Left lung (tissue), 10 donors: ENCODE data around the gene UBASH3A. TPM values are rescaled to one million over a fixed set of nuclear protein-coding genes. Genes with fewer than 3 reads are reported as not detected.

Experiments used
- ATAC-seq: fragments of 200-7000 bp; cut with Tn5 transposase; one replicate; pipeline ENCODE4 v1.9.1; 2020; ENCODE audit warnings: moderate library complexity
- DNase-seq, 4 donors: peaks; one replicate each; pipeline ENCODE4 v3.0.0-alpha.2; 2013 to 2020
- H3K27ac ChIP-seq, 2 donors: fragments of 200-600 bp; sonication (generic) in 1 of 2; one replicate each; pipeline versions ENCODE4 v1.5.0 to v1.8.0; 2020 to 2021
- H3K27me3 ChIP-seq, 2 donors: fragments of 200-600 bp; sonication (generic) in 1 of 2; one replicate each; pipeline versions ENCODE4 v1.5.0 to v1.8.0; 2020 to 2021
- H3K36me3 ChIP-seq, 2 donors: fragments of 200-600 bp; sonication (generic) in 1 of 2; one replicate each; pipeline versions ENCODE4 v1.5.0 to v1.8.0; 2020 to 2021
- H3K4me1 ChIP-seq, 2 donors: fragments of 200-600 bp; one replicate each; pipeline ENCODE4 v1.8.0; 2021
- H3K4me3 ChIP-seq, 2 donors: fragments of 200-600 bp; sonication (generic) in 1 of 2; one replicate each; pipeline versions ENCODE4 v1.5.0 to v1.8.0; 2020 to 2021; ENCODE audit warnings: mild to moderate bottlenecking in 1 of 2
- H3K9me3 ChIP-seq, 2 donors: fragments of 200-600 bp; sonication (generic) in 1 of 2; one replicate each; pipeline versions ENCODE4 v1.5.0 to v1.8.0; 2020 to 2021
- CTCF ChIP-seq, 2 donors: fragments of 200-600 bp; sonication (generic) in 1 of 2; IDR thresholded peaks; one replicate each; pipeline versions ENCODE4 v1.5.0 to v1.8.0; 2021; ENCODE audit warnings: antibody characterized with exemption in 2 of 2
- intact Hi-C, 2 donors: fragments of 100-400 bp; cut with DNase I; formaldehyde crosslinking; loops; one replicate each; pipeline versions ENCODE4 v1.11.2 to v1.14.2; 2022
- polyA plus RNA-seq, 6 donors: library from polyadenylated mRNA; unstranded; fragments of 120-200 nt; gene quantifications; one replicate each; pipeline ENCODE4 v1.2.1, GENCODE V29; 2013; ENCODE audit not compliant: insufficient read length in 6 of 6
- total RNA-seq, 2 donors: library from RNA; stranded (reverse); fragmentation: NEBNext Ultra II Directional; extraction: Animal tissue kit (Norgen Biotek cat#: 25700); gene quantifications; one replicate each; pipeline ENCODE4 v1.2.1, GENCODE V29; 2021
- donor health status: DM: no; HTN: yes; CAD: no.
- donor health status: DM: no; HTN: no; CAD: no.

Gene UBASH3A
- total and polyA plus RNA-seq, 8 donors, result 0.08 to 1.3 (median 0.24) TPM

- Histone ChIP-seq H3K36me3 (no peaks in the 10 kb centered on the region), H3K27ac (no peak overlapping the region), H3K4me1 (peaks cover 0 to under 1% of the 10 kb centered on the region in 2 donors), H3K4me3 (no peak overlapping the region), H3K9me3 (peaks cover 0 to 11% of the 10 kb centered on the region in 2 donors), H3K27me3 (peaks cover 0 to 3% of the 10 kb centered on the region in 2 donors)
- no peak for DNase-seq
- TF ChIP-seq CTCF (IDR thresholded peaks at IDR 0.05), result no peak
- no peak for ATAC-seq
- intact Hi-C loops, result loop anchor here in 1 of 2 donors (10.0 kb wide), 1 partner anchor 96 kb away; no protein-coding TSS in a partner anchor
Observed at GRCh38 chr21:42430521-42430920, 26.8 kb downstream of the UBASH3A start.

GRCh38 chr21:42431196-42431595 is 27.5 kb downstream of the UBASH3A start:
- no peak overlapping the region for H3K27ac ChIP-seq
- intact Hi-C loops, result loop anchor here in 1 of 2 donors (10.0 kb wide), 1 partner anchor 96 kb away; no protein-coding TSS in a partner anchor
- H3K4me3 ChIP-seq, result no peak overlapping the region
- ATAC-seq (no peak), DNase-seq (no peak)
- H3K27me3 ChIP-seq, result peaks cover 0 to 3% of the 10 kb centered on the region in 2 donors
- H3K36me3 ChIP-seq, result no peaks in the 10 kb centered on the region
- no peak for TF ChIP-seq CTCF (IDR thresholded peaks at IDR 0.05)
- peaks cover 0 to 11% of the 10 kb centered on the region in 2 donors for H3K9me3 ChIP-seq
- H3K4me1 ChIP-seq, result no peaks in the 10 kb centered on the region

GRCh38 chr21:42432695-42433094 is 29.0 kb downstream of the UBASH3A start:
- DNase-seq (no peak), ATAC-seq (no peak)
- peaks cover 0 to 11% of the 10 kb centered on the region in 2 donors for H3K9me3 ChIP-seq
- no peaks in the 10 kb centered on the region for H3K36me3 ChIP-seq
- H3K4me1 ChIP-seq, result no peaks in the 10 kb centered on the region
- intact Hi-C loops, result loop anchor here in 1 of 2 donors (10.0 kb wide), 1 partner anchor 98 kb away; no protein-coding TSS in a partner anchor
- TF ChIP-seq CTCF (IDR thresholded peaks at IDR 0.05), result no peak
- H3K27ac ChIP-seq, result no peak overlapping the region
- H3K4me3 ChIP-seq, result no peak overlapping the region
- H3K27me3 ChIP-seq, result peaks cover 0 to 10% of the 10 kb centered on the region in 2 donors

GRCh38 chr21:42433946-42434551 is 30.3 kb downstream of the UBASH3A start:
- H3K9me3 ChIP-seq, result peaks cover 0 to 11% of the 10 kb centered on the region in 2 donors
- no peaks in the 10 kb centered on the region for H3K4me1 ChIP-seq
- H3K27ac ChIP-seq, result no peak overlapping the region
- H3K4me3 ChIP-seq, result no peak overlapping the region
- intact Hi-C loops, result loop anchor here in 1 of 2 donors (10.0 kb wide), 1 partner anchor 99 kb away; no protein-coding TSS in a partner anchor
- no peaks in the 10 kb centered on the region for H3K36me3 ChIP-seq
- H3K27me3 ChIP-seq, result peaks cover 0 to 16% of the 10 kb centered on the region in 2 donors
- no peak for TF ChIP-seq CTCF (IDR thresholded peaks at IDR 0.05)
- DNase-seq, result no peak
- no peak for ATAC-seq

GRCh38 chr21:42434884-42435283 is 31.2 kb downstream of the UBASH3A start:
- no peak for TF ChIP-seq CTCF (IDR thresholded peaks at IDR 0.05)
- DNase-seq (no peak), ATAC-seq (no peak)
- Histone ChIP-seq H3K36me3 (no peaks in the 10 kb centered on the region), H3K4me1 (no peaks in the 10 kb centered on the region), H3K27me3 (peaks cover 0 to 16% of the 10 kb centered on the region in 2 donors), H3K9me3 (peaks cover 0 to 11% of the 10 kb centered on the region in 2 donors), H3K27ac (no peak overlapping the region), H3K4me3 (no peak overlapping the region)
- intact Hi-C loops, result loop anchor here in 1 of 2 donors (10.0 kb wide), 1 partner anchor 100 kb away; no protein-coding TSS in a partner anchor
